ENCODE data around the gene MOB1B.

MOB1B gene

GRCh38 chr4:70914000-70914399 is 11.8 kb downstream of the MOB1B start:
- DNase-seq = no peak
- no peak overlapping the region for H3K4me3 ChIP-seq (ENCODE audit: control insufficient read depth in 1 of 7, extremely low read depth in 1 of 7, insufficient read depth in 4 of 7, low read depth in 2 of 7, low read length in 6 of 7)
- ChIA-PET CTCF (no interaction called here), POLR2A (no interaction called here)
- H3K4me1 ChIP-seq (ENCODE audit: control extremely low read depth in 1 of 4, control insufficient read depth in 4 of 4, insufficient read depth in 4 of 4, low read length in 3 of 4) = no peaks in the 10 kb centered on the region
- H3K27ac ChIP-seq (ENCODE audit: insufficient read depth in 1 of 2, low read depth in 1 of 2, low read length in 2 of 2, poor library complexity in 1 of 2, severe bottlenecking in 2 of 2) = no peak overlapping the region
- no peaks in the 10 kb centered on the region for H3K27me3 ChIP-seq (replicated peaks in 2 of 5; ENCODE audit: control insufficient read depth in 4 of 5, insufficient read depth in 5 of 5, low read length in 4 of 5)
- H3K36me3 ChIP-seq (ENCODE audit: control insufficient read depth in 4 of 4, insufficient read depth in 4 of 4, low read length in 3 of 4) = peaks cover 0 to 14% (median 6%) of the 10 kb centered on the region in 4 experiments
- no CpG with 5 or more reads among the region's 2 CpGs for WGBS (ENCODE audit: insufficient coverage)
- no peaks in the 10 kb centered on the region for H3K9me3 ChIP-seq (ENCODE audit: control extremely low read depth in 1 of 5, control insufficient read depth in 4 of 5, insufficient read depth in 2 of 5, low read depth in 1 of 5, low read length in 4 of 5)

DNA sequence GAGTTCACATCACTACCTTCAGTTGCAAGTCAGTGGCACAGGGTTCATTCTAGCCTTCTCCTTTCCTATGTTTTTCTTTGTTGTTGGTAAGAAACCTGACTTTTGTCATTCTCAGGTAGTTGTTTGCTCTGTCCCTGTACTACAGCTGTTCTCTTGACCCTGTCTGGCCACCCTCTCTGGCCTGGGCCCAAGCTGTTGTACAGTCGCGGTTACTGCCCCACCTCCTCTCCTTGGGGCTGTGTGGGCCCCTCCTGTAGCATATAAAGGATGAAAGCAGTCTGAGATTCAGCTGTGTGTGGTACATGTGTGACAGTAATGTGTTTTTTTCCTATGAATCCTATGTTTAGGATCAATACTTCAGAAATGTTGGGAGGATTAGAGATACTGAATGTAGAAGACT is 12.5 kb downstream of the MOB1B start:
- ChIA-PET CTCF (interaction anchor here (1.3 to 1.4 kb wide), 2 partner anchors 8 to 11 kb away, joined by 3 read pairs; no protein-coding TSS in a partner anchor), POLR2A (no interaction called here)
- Histone ChIP-seq H3K4me1 (ENCODE audit: control extremely low read depth in 1 of 4, control insufficient read depth in 4 of 4, insufficient read depth in 4 of 4, low read length in 3 of 4) (no peaks in the 10 kb centered on the region), H3K4me3 (ENCODE audit: control insufficient read depth in 1 of 7, extremely low read depth in 1 of 7, insufficient read depth in 4 of 7, low read depth in 2 of 7, low read length in 6 of 7) (no peak overlapping the region), H3K36me3 (ENCODE audit: control insufficient read depth in 4 of 4, insufficient read depth in 4 of 4, low read length in 3 of 4) (peaks cover 0 to 14% (median 6%) of the 10 kb centered on the region in 4 experiments), H3K9me3 (ENCODE audit: control extremely low read depth in 1 of 5, control insufficient read depth in 4 of 5, insufficient read depth in 2 of 5, low read depth in 1 of 5, low read length in 4 of 5) (peaks cover 0 to 5% (median 0%) of the 10 kb centered on the region in 5 experiments), H3K27me3 (replicated peaks in 2 of 5; ENCODE audit: control insufficient read depth in 4 of 5, insufficient read depth in 5 of 5, low read length in 4 of 5) (no peaks in the 10 kb centered on the region), H3K27ac (ENCODE audit: insufficient read depth in 1 of 2, low read depth in 1 of 2, low read length in 2 of 2, poor library complexity in 1 of 2, severe bottlenecking in 2 of 2) (no peak overlapping the region)
- WGBS (ENCODE audit: insufficient coverage) = 100% methylated on average over 2 of the region's 2 CpGs
- no peak for DNase-seq

DNA sequence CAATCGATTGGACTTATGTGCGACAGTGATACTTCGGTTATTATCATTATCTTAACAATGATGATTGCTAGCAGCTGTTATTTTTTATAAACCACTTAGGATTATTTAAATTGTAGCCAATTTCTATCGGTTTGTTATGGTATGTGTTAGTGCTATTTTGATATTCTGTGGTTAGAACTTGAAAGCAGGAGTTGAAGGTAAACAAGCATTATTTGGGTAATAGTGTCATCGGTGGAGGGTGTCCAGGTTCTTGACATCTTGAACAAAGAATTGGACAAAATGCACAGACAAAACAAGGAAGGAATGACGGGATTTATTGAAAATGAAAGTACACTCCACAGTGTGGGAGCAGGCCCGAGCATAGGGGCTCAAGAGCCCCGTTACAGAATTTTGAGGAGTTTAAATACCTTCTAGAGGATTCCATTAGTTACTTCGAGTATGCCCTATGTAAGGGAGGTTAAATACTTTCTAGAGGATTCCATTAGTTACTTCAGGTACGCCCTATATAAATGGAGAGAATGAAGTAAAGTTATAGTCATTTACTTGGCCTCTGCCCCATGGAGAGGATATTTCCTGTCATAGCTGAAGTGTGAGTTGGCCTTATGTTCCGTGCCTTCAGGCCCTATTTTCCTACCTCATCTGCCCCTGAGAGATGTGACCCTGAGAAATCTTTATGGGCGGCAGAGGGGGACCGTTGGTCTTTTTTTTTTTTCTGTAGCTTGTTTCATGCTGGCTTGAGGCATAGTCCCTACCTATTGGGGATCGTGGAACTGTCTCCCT is 13.1 kb downstream of the MOB1B start:
- 94% methylated on average over 7 of the region's 14 CpGs for WGBS (ENCODE audit: insufficient coverage)
- ChIA-PET POLR2A (no interaction called here), CTCF (interaction anchor here (1.3 to 1.4 kb wide), 2 partner anchors 8 to 10 kb away, joined by 3 read pairs; no protein-coding TSS in a partner anchor)
- H3K36me3 ChIP-seq (ENCODE audit: control insufficient read depth in 4 of 4, insufficient read depth in 4 of 4, low read length in 3 of 4) = peaks cover 0 to 17% (median 6%) of the 10 kb centered on the region in 4 experiments
- H3K4me3 ChIP-seq (ENCODE audit: control insufficient read depth in 1 of 7, extremely low read depth in 1 of 7, insufficient read depth in 4 of 7, low read depth in 2 of 7, low read length in 6 of 7) = no peak overlapping the region
- no peak for DNase-seq
- H3K9me3 ChIP-seq (ENCODE audit: control extremely low read depth in 1 of 5, control insufficient read depth in 4 of 5, insufficient read depth in 2 of 5, low read depth in 1 of 5, low read length in 4 of 5) = peaks cover 0 to 7% (median under 1%) of the 10 kb centered on the region in 5 experiments
- H3K4me1 ChIP-seq (ENCODE audit: control extremely low read depth in 1 of 4, control insufficient read depth in 4 of 4, insufficient read depth in 4 of 4, low read length in 3 of 4) = no peaks in the 10 kb centered on the region
- H3K27ac ChIP-seq (ENCODE audit: insufficient read depth in 1 of 2, low read depth in 1 of 2, low read length in 2 of 2, poor library complexity in 1 of 2, severe bottlenecking in 2 of 2) = no peak overlapping the region
- no peaks in the 10 kb centered on the region for H3K27me3 ChIP-seq (replicated peaks in 2 of 5; ENCODE audit: control insufficient read depth in 4 of 5, insufficient read depth in 5 of 5, low read length in 4 of 5)

DNA sequence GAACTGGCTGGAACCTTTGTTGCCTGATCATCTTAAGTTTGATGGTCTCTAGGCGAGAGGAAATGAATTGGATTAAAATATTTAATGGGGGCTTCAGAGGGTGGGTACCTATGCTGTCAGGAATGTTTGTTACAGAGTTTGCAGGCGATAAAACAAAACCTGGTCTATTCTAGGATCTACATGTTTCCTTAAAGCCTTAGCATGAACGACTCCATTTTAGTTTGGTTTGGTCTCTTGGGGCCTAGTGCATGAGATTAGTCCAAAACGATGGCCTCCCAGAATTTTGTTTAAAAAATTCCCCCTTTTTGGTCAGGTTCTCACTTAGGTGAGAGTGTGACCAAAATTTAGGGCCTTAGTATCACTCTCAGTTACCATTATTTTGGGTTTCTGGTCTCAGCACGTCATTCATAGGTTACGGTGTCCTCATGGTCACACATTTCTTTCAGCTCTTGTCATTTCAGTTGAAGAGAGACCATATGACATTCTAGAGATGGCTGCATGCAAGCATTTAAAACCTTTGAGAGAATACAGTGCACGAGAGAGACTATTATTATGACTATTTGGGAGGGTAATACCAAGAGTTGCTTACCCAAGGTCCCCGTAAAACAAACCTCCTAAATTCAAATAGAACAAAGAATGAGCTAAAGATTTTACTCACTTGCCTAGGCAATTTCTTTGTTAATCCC is 13.8 kb downstream of the MOB1B start:
- Histone ChIP-seq H3K36me3 (ENCODE audit: control insufficient read depth in 4 of 4, insufficient read depth in 4 of 4, low read length in 3 of 4) (peaks cover 0 to 17% (median 6%) of the 10 kb centered on the region in 4 experiments), H3K27me3 (replicated peaks in 2 of 5; ENCODE audit: control insufficient read depth in 4 of 5, insufficient read depth in 5 of 5, low read length in 4 of 5) (no peaks in the 10 kb centered on the region), H3K9me3 (ENCODE audit: control extremely low read depth in 1 of 5, control insufficient read depth in 4 of 5, insufficient read depth in 2 of 5, low read depth in 1 of 5, low read length in 4 of 5) (peaks cover 0 to 11% (median 5%) of the 10 kb centered on the region in 5 experiments), H3K4me3 (ENCODE audit: control insufficient read depth in 1 of 7, extremely low read depth in 1 of 7, insufficient read depth in 4 of 7, low read depth in 2 of 7, low read length in 6 of 7) (no peak overlapping the region), H3K27ac (ENCODE audit: insufficient read depth in 1 of 2, low read depth in 1 of 2, low read length in 2 of 2, poor library complexity in 1 of 2, severe bottlenecking in 2 of 2) (no peak overlapping the region), H3K4me1 (ENCODE audit: control extremely low read depth in 1 of 4, control insufficient read depth in 4 of 4, insufficient read depth in 4 of 4, low read length in 3 of 4) (no peaks in the 10 kb centered on the region)
- DNase-seq = no peak
- ChIA-PET POLR2A (no interaction called here), CTCF (interaction anchor here (0.6 to 1.4 kb wide), 4 partner anchors 9 to 44 kb away, joined by 3 to 4 read pairs (median 3); no protein-coding TSS in a partner anchor)
- 98% methylated on average over 4 of the region's 8 CpGs for WGBS (ENCODE audit: insufficient coverage)

DNA sequence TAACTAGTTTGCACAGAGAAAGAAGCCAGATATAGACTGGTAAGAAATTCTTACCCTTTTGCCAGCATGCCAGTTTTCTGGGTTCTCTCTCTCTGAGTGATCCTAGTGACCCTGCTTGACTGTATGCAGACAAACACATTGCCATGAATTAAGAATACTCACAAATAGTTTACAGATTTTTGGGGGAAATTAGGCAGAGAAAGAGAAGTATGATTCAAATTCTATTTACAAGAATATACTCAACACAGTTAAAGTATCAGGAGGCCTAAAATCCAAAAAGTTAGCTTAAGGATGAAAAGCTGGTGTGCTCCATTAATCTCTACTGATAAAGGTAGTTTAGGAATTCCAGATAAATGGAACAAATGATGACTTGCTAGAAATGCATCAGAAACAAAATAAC is 18.4 kb downstream of the MOB1B start:
- Histone ChIP-seq H3K4me3 (ENCODE audit: control insufficient read depth in 1 of 7, extremely low read depth in 1 of 7, insufficient read depth in 4 of 7, low read depth in 2 of 7, low read length in 6 of 7) (no peak overlapping the region), H3K36me3 (ENCODE audit: control insufficient read depth in 4 of 4, insufficient read depth in 4 of 4, low read length in 3 of 4) (peaks cover 0 to 3% (median 1%) of the 10 kb centered on the region in 4 experiments), H3K27me3 (replicated peaks in 2 of 5; ENCODE audit: control insufficient read depth in 4 of 5, insufficient read depth in 5 of 5, low read length in 4 of 5) (no peaks in the 10 kb centered on the region), H3K27ac (ENCODE audit: insufficient read depth in 1 of 2, low read depth in 1 of 2, low read length in 2 of 2, poor library complexity in 1 of 2, severe bottlenecking in 2 of 2) (no peak overlapping the region), H3K9me3 (ENCODE audit: control extremely low read depth in 1 of 5, control insufficient read depth in 4 of 5, insufficient read depth in 2 of 5, low read depth in 1 of 5, low read length in 4 of 5) (peaks cover 0 to 13% (median 5%) of the 10 kb centered on the region in 5 experiments), H3K4me1 (ENCODE audit: control extremely low read depth in 1 of 4, control insufficient read depth in 4 of 4, insufficient read depth in 4 of 4, low read length in 3 of 4) (peaks cover 0 to 4% (median under 1%) of the 10 kb centered on the region in 4 experiments)
- DNase-seq = no peak
- POLR2A ChIA-PET = no interaction called here
- CTCF ChIA-PET = no interaction called here

- 100% methylated on average over 1 of the region's 1 CpG for WGBS (ENCODE audit: insufficient coverage)
- peaks cover 0 to 6% (median 3%) of the 10 kb centered on the region in 5 experiments for H3K9me3 ChIP-seq (ENCODE audit: control extremely low read depth in 1 of 5, control insufficient read depth in 4 of 5, insufficient read depth in 2 of 5, low read depth in 1 of 5, low read length in 4 of 5)
- no peak for DNase-seq
- H3K36me3 ChIP-seq (ENCODE audit: control insufficient read depth in 4 of 4, insufficient read depth in 4 of 4, low read length in 3 of 4) = peaks cover 0 to 3% (median 1%) of the 10 kb centered on the region in 4 experiments
- H3K4me3 ChIP-seq (ENCODE audit: control insufficient read depth in 1 of 7, extremely low read depth in 1 of 7, insufficient read depth in 4 of 7, low read depth in 2 of 7, low read length in 6 of 7) = no peak overlapping the region
- H3K27ac ChIP-seq (ENCODE audit: insufficient read depth in 1 of 2, low read depth in 1 of 2, low read length in 2 of 2, poor library complexity in 1 of 2, severe bottlenecking in 2 of 2) = no peak overlapping the region
- ChIA-PET POLR2A (no interaction called here), CTCF (interaction anchor here (0.6 to 1.6 kb wide), 5 partner anchors 9 to 269 kb away, joined by 3 read pairs; no protein-coding TSS in a partner anchor)
- peaks cover 2 to 27% (median 16%) of the 10 kb centered on the region in 4 experiments for H3K4me1 ChIP-seq (ENCODE audit: control extremely low read depth in 1 of 4, control insufficient read depth in 4 of 4, insufficient read depth in 4 of 4, low read length in 3 of 4)
- H3K27me3 ChIP-seq (replicated peaks in 2 of 5; ENCODE audit: control insufficient read depth in 4 of 5, insufficient read depth in 5 of 5, low read length in 4 of 5) = no peaks in the 10 kb centered on the region
These were observed 23.2 kb downstream of the MOB1B start for GRCh38 chr4:70925418-70925817.
